GM23338 (cell line): Measurements from ENCODE around the gene USP30. TPM values are rescaled to one million over a fixed set of nuclear protein-coding genes. Genes with fewer than 3 reads are reported as not detected.

ENCODE experiments used
- ATAC-seq: fragments of 200-7000 bp; cut with Tn5 transposase; 3 replicates; pipeline ENCODE4 v1.9.1; 2020
- DNase-seq: peaks from one replicate; pipeline ENCODE4 v3.0.0-alpha.2; 2015; ENCODE audit warnings: low spot score
- H2AFZ ChIP-seq: fragments of 200-600 bp; sonication (generic); 2 replicates; pipeline ENCODE4 v1.8.0; 2016; ENCODE audit warnings: antibody characterized with exemption, mild to moderate bottlenecking, moderate library complexity
- H3F3A ChIP-seq: fragments of 200-600 bp; sonication (generic); replicated peaks from 2 replicates; pipeline ENCODE4 v1.8.0; 2017; ENCODE audit warnings: antibody characterized with exemption, mixed run types, low read depth
- H3K27ac ChIP-seq: fragments of 200-600 bp; sonication (generic); 2 replicates; pipeline ENCODE4 v1.6.1; 2016; ENCODE audit warnings: low read depth
- H3K27me3 ChIP-seq: fragments of 200-600 bp; sonication (generic); 2 replicates; pipeline ENCODE4 v1.8.0; 2016; ENCODE audit warnings: mild to moderate bottlenecking, mixed run types, moderate library complexity; ENCODE audit not compliant: insufficient read depth
- H3K36me3 ChIP-seq: fragments of 200-600 bp; sonication (generic); 2 replicates; pipeline ENCODE4 v1.8.0; 2016; ENCODE audit warnings: mild to moderate bottlenecking; ENCODE audit not compliant: insufficient read depth
- H3K4me1 ChIP-seq: fragments of 200-600 bp; sonication (generic); 2 replicates; pipeline ENCODE4 v1.8.0; 2016; ENCODE audit warnings: mild to moderate bottlenecking, moderate library complexity; ENCODE audit not compliant: insufficient read depth
- H3K4me2 ChIP-seq: fragments of 200-600 bp; sonication (generic); 2 replicates; pipeline ENCODE4 v1.7.1; 2017; ENCODE audit warnings: mixed run types
- H3K4me3 ChIP-seq: fragments of 200-600 bp; sonication (generic); 2 replicates; pipeline ENCODE4 v1.6.1; 2016; ENCODE audit warnings: mixed run types
- H3K79me2 ChIP-seq: fragments of 200-600 bp; sonication (generic); replicated peaks from 2 replicates; pipeline ENCODE4 v1.8.0; 2017; ENCODE audit warnings: mild to moderate bottlenecking; ENCODE audit not compliant: insufficient read depth
- H3K9me2 ChIP-seq: fragments of 200-600 bp; sonication (generic); 2 replicates; pipeline ENCODE4 v1.8.0; 2017; ENCODE audit not compliant: insufficient read depth
- H4K20me1 ChIP-seq: fragments of 200-600 bp; sonication (generic); replicated peaks from 2 replicates; pipeline ENCODE4 v1.8.0; 2017; ENCODE audit warnings: mild to moderate bottlenecking; ENCODE audit not compliant: insufficient read depth
- H3K27ac Mint-ChIP-seq: 2 replicates; pipeline ENCODE4 v1.8.0; 2020; ENCODE audit warnings: inconsistent platforms, mild to moderate bottlenecking, moderate library complexity, mixed read lengths
- H3K27me3 Mint-ChIP-seq: 3 replicates; pipeline ENCODE4 v1.8.0; 2022; ENCODE audit warnings: low read depth, mild to moderate bottlenecking, moderate library complexity, mixed read lengths, inconsistent platforms; ENCODE audit not compliant: insufficient read depth, poor library complexity
- H3K36me3 Mint-ChIP-seq: 3 replicates; pipeline ENCODE4 v1.8.0; 2021; ENCODE audit warnings: low read depth, mild to moderate bottlenecking, inconsistent platforms, moderate library complexity, mixed read lengths
- H3K4me1 Mint-ChIP-seq: 3 replicates; pipeline ENCODE4 v1.8.0; 2020; ENCODE audit warnings: mild to moderate bottlenecking, inconsistent platforms, mixed read lengths
- H3K4me3 Mint-ChIP-seq: 3 replicates; pipeline ENCODE4 v1.8.0; 2021; ENCODE audit warnings: moderate library complexity, mild to moderate bottlenecking, inconsistent platforms, mixed read lengths
- H3K9me3 Mint-ChIP-seq: 3 replicates; pipeline ENCODE4 v1.8.0; 2020; ENCODE audit warnings: moderate library complexity, mild to moderate bottlenecking, inconsistent platforms, mixed read lengths
- CREB1 ChIP-seq: fragments of 250-450 bp; sonication (Bioruptor Pico); IDR thresholded peaks from 2 replicates; pipeline ENCODE4 v1.5.0; 2020; ENCODE audit warnings: low read depth, mild to moderate bottlenecking, moderate library complexity
- EZH2 ChIP-seq: fragments of 200-600 bp; sonication (generic); IDR thresholded peaks from one replicate; pipeline ENCODE4 v1.8.0; 2017; ENCODE audit warnings: antibody characterized with exemption, mild to moderate bottlenecking, low read depth; ENCODE audit not compliant: unreplicated experiment
- JUNB ChIP-seq: IDR thresholded peaks from one replicate; pipeline ENCODE4 v1.6.1; 2016; ENCODE audit warnings: antibody characterized with exemption; ENCODE audit not compliant: unreplicated experiment
- NANOG ChIP-seq: IDR thresholded peaks from 2 replicates; pipeline ENCODE4 v1.6.1; 2016; ENCODE audit warnings: antibody characterized with exemption, borderline replicate concordance
- POLR2AphosphoS5 ChIP-seq: IDR thresholded peaks from 2 replicates; pipeline ENCODE4 v1.6.1; 2016; ENCODE audit warnings: antibody characterized with exemption, low read depth
- STAT1 ChIP-seq: IDR thresholded peaks from one replicate; pipeline ENCODE4 v1.6.1; 2016; ENCODE audit warnings: antibody characterized with exemption; ENCODE audit not compliant: unreplicated experiment
- ZNF331 ChIP-seq: fragments of 250-450 bp; sonication (Bioruptor Pico); IDR thresholded peaks from 2 replicates; pipeline ENCODE4 v1.5.0; 2020; ENCODE audit warnings: low read depth, mild to moderate bottlenecking, moderate library complexity
- polyA plus RNA-seq: library from polyadenylated mRNA; unstranded; fragments of >200 nt; fragmentation: Nextera tagmentation; extraction: Ambion mirVana; gene quantifications from 2 replicates; pipeline ENCODE4 v1.2.1, GENCODE V29; 2016
- total RNA-seq: library from RNA; depleted of rRNA; stranded (reverse); fragments of >200 nt; shearing (Covaris generic); gene quantifications from 2 replicates; pipeline ENCODE4 v1.2.3, GENCODE V29; 2014
- TF ChIP-seq, protein P1 (sequence below): IDR thresholded peaks from 2 replicates; pipeline ENCODE4 v1.6.1; 2016; ENCODE audit warnings: antibody characterized with exemption
- TF ChIP-seq, protein P2 (sequence below), 2 experiments: fragments of 200-600 bp in 1 of 2; sonication (generic) in 1 of 2; conservative IDR thresholded peaks; 2 replicates each; pipeline versions ENCODE4 v1.5.1 to v1.6.1; 2016 to 2017; ENCODE audit warnings: antibody characterized with exemption in 2 of 2, low read depth in 2 of 2, mild to moderate bottlenecking in 2 of 2, moderate library complexity in 1 of 2
- TF ChIP-seq, protein P3 (sequence below): IDR thresholded peaks from one replicate; pipeline ENCODE4 v1.6.1; 2018; ENCODE audit warnings: antibody characterized with exemption; ENCODE audit not compliant: unreplicated experiment

USP30 gene
- total and polyA plus RNA-seq, 2 experiments from 2014 or later: 2.9 to 6.1 TPM

DNA sequence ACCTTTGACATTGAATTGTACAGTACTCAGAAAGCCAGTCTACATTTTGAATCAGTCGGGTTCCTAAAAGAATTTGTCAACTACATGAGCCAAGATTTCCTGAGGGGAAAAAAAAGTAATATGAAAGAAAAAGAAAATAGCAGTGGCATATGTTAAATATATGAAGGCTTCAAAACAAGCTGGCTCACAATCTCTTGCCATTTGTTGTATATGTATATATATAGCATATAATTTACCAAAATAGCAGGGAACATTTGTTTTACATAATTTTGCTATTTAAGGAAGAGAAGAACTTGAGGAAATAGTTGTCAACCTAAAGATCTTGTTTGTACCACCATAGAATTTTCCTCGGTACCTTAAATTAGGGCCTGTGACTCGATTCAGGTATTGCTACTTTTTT is 48.4 kb upstream of the USP30 start (continued):
- TF ChIP-seq, protein P1, sequence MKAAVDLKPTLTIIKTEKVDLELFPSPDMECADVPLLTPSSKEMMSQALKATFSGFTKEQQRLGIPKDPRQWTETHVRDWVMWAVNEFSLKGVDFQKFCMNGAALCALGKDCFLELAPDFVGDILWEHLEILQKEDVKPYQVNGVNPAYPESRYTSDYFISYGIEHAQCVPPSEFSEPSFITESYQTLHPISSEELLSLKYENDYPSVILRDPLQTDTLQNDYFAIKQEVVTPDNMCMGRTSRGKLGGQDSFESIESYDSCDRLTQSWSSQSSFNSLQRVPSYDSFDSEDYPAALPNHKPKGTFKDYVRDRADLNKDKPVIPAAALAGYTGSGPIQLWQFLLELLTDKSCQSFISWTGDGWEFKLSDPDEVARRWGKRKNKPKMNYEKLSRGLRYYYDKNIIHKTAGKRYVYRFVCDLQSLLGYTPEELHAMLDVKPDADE: no peak
- TF ChIP-seq JUNB (no peak), ZNF331 (CRISPR knock-in tag) (no peak), POLR2AphosphoS5 (no peak), NANOG (no peak), CREB1 (CRISPR knock-in tag) (no peak), STAT1 (no peak), EZH2 (no peak)
- TF ChIP-seq, protein P2, sequence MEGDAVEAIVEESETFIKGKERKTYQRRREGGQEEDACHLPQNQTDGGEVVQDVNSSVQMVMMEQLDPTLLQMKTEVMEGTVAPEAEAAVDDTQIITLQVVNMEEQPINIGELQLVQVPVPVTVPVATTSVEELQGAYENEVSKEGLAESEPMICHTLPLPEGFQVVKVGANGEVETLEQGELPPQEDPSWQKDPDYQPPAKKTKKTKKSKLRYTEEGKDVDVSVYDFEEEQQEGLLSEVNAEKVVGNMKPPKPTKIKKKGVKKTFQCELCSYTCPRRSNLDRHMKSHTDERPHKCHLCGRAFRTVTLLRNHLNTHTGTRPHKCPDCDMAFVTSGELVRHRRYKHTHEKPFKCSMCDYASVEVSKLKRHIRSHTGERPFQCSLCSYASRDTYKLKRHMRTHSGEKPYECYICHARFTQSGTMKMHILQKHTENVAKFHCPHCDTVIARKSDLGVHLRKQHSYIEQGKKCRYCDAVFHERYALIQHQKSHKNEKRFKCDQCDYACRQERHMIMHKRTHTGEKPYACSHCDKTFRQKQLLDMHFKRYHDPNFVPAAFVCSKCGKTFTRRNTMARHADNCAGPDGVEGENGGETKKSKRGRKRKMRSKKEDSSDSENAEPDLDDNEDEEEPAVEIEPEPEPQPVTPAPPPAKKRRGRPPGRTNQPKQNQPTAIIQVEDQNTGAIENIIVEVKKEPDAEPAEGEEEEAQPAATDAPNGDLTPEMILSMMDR (conservative IDR thresholded peaks at IDR 0.05; ENCODE audit: low read depth in 2 of 2): no peak
- TF ChIP-seq, protein P3, sequence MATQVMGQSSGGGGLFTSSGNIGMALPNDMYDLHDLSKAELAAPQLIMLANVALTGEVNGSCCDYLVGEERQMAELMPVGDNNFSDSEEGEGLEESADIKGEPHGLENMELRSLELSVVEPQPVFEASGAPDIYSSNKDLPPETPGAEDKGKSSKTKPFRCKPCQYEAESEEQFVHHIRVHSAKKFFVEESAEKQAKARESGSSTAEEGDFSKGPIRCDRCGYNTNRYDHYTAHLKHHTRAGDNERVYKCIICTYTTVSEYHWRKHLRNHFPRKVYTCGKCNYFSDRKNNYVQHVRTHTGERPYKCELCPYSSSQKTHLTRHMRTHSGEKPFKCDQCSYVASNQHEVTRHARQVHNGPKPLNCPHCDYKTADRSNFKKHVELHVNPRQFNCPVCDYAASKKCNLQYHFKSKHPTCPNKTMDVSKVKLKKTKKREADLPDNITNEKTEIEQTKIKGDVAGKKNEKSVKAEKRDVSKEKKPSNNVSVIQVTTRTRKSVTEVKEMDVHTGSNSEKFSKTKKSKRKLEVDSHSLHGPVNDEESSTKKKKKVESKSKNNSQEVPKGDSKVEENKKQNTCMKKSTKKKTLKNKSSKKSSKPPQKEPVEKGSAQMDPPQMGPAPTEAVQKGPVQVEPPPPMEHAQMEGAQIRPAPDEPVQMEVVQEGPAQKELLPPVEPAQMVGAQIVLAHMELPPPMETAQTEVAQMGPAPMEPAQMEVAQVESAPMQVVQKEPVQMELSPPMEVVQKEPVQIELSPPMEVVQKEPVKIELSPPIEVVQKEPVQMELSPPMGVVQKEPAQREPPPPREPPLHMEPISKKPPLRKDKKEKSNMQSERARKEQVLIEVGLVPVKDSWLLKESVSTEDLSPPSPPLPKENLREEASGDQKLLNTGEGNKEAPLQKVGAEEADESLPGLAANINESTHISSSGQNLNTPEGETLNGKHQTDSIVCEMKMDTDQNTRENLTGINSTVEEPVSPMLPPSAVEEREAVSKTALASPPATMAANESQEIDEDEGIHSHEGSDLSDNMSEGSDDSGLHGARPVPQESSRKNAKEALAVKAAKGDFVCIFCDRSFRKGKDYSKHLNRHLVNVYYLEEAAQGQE: no peak

DNA sequence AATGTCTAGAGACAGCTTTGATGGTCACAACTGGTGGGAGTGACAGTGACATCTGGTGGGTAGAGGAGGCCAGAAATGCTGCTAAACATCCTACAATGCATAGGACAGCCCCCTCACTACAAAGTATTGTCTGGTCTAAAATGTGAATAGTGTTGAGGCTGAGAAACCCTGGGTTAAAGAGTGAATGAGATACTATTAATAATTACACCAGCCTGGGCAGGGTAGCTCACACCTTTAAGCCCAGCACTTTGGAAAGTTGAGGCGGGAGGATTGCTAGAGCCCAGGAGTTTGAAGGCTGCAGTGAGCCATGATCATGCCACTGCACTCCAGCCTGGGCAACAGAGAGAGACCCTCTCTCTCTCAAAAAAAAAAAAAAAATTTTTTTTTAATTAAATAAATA is 42.6 kb upstream of the USP30 start:
- no peak overlapping the region for H3K4me2 ChIP-seq
- H3K4me3 ChIP-seq: no peak overlapping the region
- no peaks in the 10 kb centered on the region; the same call in 2 of the 3 replicates for H3K4me1 Mint-ChIP-seq
- H3F3A ChIP-seq: no peaks in the 10 kb centered on the region
- H3K27me3 ChIP-seq: no peaks in the 10 kb centered on the region
- ATAC-seq (no peak), DNase-seq (no peak)
- TF ChIP-seq CREB1 (CRISPR knock-in tag) (no peak), STAT1 (no peak), EZH2 (no peak), POLR2AphosphoS5 (no peak)
- TF ChIP-seq, protein P2 (conservative IDR thresholded peaks at IDR 0.05; ENCODE audit: low read depth in 2 of 2): peak in 1 of 2 experiments; percentile 43; a peak in 2 of 4 replicates
- H3K27ac Mint-ChIP-seq: no peak overlapping the region
- H3K36me3 Mint-ChIP-seq: no peaks in the 10 kb centered on the region
- no peak overlapping the region for H3K27ac ChIP-seq
- H3K36me3 ChIP-seq: no peaks in the 10 kb centered on the region
- H4K20me1 ChIP-seq: no peaks in the 10 kb centered on the region
- no peaks in the 10 kb centered on the region for H3K4me1 ChIP-seq
- H3K9me2 ChIP-seq: peaks cover 3% of the 10 kb centered on the region; the same call in 1 of the 2 replicates
- no peaks in the 10 kb centered on the region for H3K79me2 ChIP-seq
- no peaks in the 10 kb centered on the region; the same call in 2 of the 3 replicates for H3K9me3 Mint-ChIP-seq
- H3K4me3 Mint-ChIP-seq: no peak overlapping the region
- no peak overlapping the region for H2AFZ ChIP-seq
- H3K27me3 Mint-ChIP-seq: peaks cover 4% of the 10 kb centered on the region
